HepG2 (cell line): Measurements from ENCODE around the gene CHCHD3. TPM values are rescaled to one million over a fixed set of nuclear protein-coding genes. Genes with fewer than 3 reads are reported as not detected.

Source experiments
- ATAC-seq: fragments of 200-7000 bp; cut with Tn5 transposase; 3 replicates; pipeline ENCODE4 v1.9.1; 2020; ENCODE audit warnings: mild to moderate bottlenecking, moderate library complexity
- BruUV-seq: library from RNA; stranded (reverse); fragments of 400-500 nt; replicated peaks from 2 replicates; lab custom pipeline; 2021; lab: Mats Ljungman, UMichigan
- CTCF ChIA-PET: fragments of 300-600 bp; formaldehyde crosslinking; extraction: SDS; loops from one replicate; lab custom pipeline; 2021; ENCODE audit warnings: low total read pairs, inconsistent platforms, low intra/inter-chr PET ratio; lab: Yijun Ruan, JAX
- POLR2A ChIA-PET: fragments of 350-600 bp; sonication (Branson Sonifier 250); formaldehyde crosslinking; loops from one replicate; lab custom pipeline; 2020; ENCODE audit warnings: antibody characterized with exemption, inconsistent platforms; lab: Yijun Ruan, JAX
- DNase-seq: peaks from one replicate; pipeline ENCODE4 v3.0.0-alpha.2; 2015; ENCODE audit warnings: low spot score
- FAIRE-seq: peaks from 3 replicates; lab custom pipeline; 2011; peaks lifted over from hg19 to GRCh38; lab: Jason Lieb, UNC
- H2AFZ ChIP-seq: one replicate; pipeline ENCODE4 v1.6.1; 2011; ENCODE audit warnings: low read length, inconsistent platforms
- H3K27ac ChIP-seq: fragments of 300-600 bp; 3 replicates; pipeline ENCODE4 v1.8.0; 2011; ENCODE audit warnings: mixed run types, mild to moderate bottlenecking, mixed read lengths, low read length, inconsistent platforms; ENCODE audit not compliant: insufficient read depth; ENCODE audit errors: extremely low read length
- H3K27me3 ChIP-seq, 2 experiments: fragments of 200-600 bp in 1 of 2; 2 replicates in 1 of 2; 3 replicates in 1 of 2; pipeline versions ENCODE4 v1.6.0 to v1.8.0; 2011; ENCODE audit warnings: low read length in 2 of 2, mild to moderate bottlenecking in 2 of 2, moderate library complexity in 2 of 2, inconsistent platforms in 1 of 2; ENCODE audit not compliant: insufficient read depth in 2 of 2, control insufficient read depth in 1 of 2
- H3K36me3 ChIP-seq, 2 experiments: fragments of 200-600 bp in 1 of 2; replicated peaks in 1 of 2; 2 replicates in 1 of 2; 3 replicates in 1 of 2; pipeline versions ENCODE4 v1.5.1 to v1.8.0; 2011; ENCODE audit warnings: low read length in 2 of 2, inconsistent platforms in 1 of 2; ENCODE audit not compliant: insufficient read depth in 2 of 2, control insufficient read depth in 1 of 2
- H3K4me1 ChIP-seq: 2 replicates; pipeline ENCODE4 v1.5.1; 2012; ENCODE audit warnings: low read length, inconsistent platforms; ENCODE audit not compliant: insufficient read depth
- H3K4me2 ChIP-seq: 2 replicates; pipeline ENCODE4 v1.6.0; 2011; ENCODE audit warnings: low read depth, low read length, inconsistent platforms
- H3K4me3 ChIP-seq, 3 experiments: fragments of 200-600 bp in 1 of 3; sonication (generic), shearing (Covaris generic) in 1 of 3; replicated peaks in 1 of 3; 2 replicates each; pipeline ENCODE4 v1.5.1; 2011 to 2016; ENCODE audit warnings: low read length in 3 of 3, inconsistent platforms in 2 of 3, low read depth in 2 of 3, mild to moderate bottlenecking in 2 of 3, control low read depth in 1 of 3, mixed read lengths in 1 of 3; ENCODE audit not compliant: insufficient read depth in 1 of 3
- H3K79me2 ChIP-seq: one replicate; pipeline ENCODE4 v1.6.1; 2011; ENCODE audit warnings: low read length, inconsistent platforms; ENCODE audit not compliant: insufficient read depth
- H3K9ac ChIP-seq: 2 replicates; pipeline ENCODE4 v1.6.0; 2011; ENCODE audit warnings: mild to moderate bottlenecking, low read depth, low read length, inconsistent platforms; ENCODE audit not compliant: insufficient read depth
- H3K9me3 ChIP-seq: 2 replicates; pipeline ENCODE4 v1.5.1; 2012; ENCODE audit warnings: mild to moderate bottlenecking, low read length
- H4K20me1 ChIP-seq: 2 replicates; pipeline ENCODE4 v1.6.0; 2011; ENCODE audit warnings: inconsistent platforms, mild to moderate bottlenecking, low read length, moderate library complexity; ENCODE audit not compliant: insufficient read depth
- AHR ChIP-seq: IDR thresholded peaks from 2 replicates; pipeline ENCODE4 v1.6.1; 2018; ENCODE audit warnings: missing genetic modification reagents, missing compliant biosample characterization
- KAT2B ChIP-seq: fragments of 150-350 bp; IDR thresholded peaks from 2 replicates; pipeline ENCODE4 v1.6.1; 2014; ENCODE audit warnings: low read depth, low read length, borderline replicate concordance
- TMF1 ChIP-seq: sonication (generic); formaldehyde crosslinking; IDR thresholded peaks from 2 replicates; pipeline ENCODE4 v1.8.1; 2022; ENCODE audit warnings: low read depth, missing genetic modification reagents
- ZFP82 ChIP-seq: sonication (generic); formaldehyde crosslinking; IDR thresholded peaks from 2 replicates; pipeline ENCODE4 v1.5.1; 2020; ENCODE audit warnings: mild to moderate bottlenecking, missing genetic modification reagents, borderline replicate concordance
- ZNF451 ChIP-seq: sonication (generic); formaldehyde crosslinking; IDR thresholded peaks from 2 replicates; pipeline ENCODE4 v1.5.0; 2020; ENCODE audit warnings: mild to moderate bottlenecking, missing genetic modification reagents
- ZNF878 ChIP-seq: sonication (generic); formaldehyde crosslinking; IDR thresholded peaks from 2 replicates; pipeline ENCODE4 v1.8.1; 2023; ENCODE audit warnings: mild to moderate bottlenecking, missing genetic modification reagents, moderate library complexity
- WGBS: methylation state at CpG from one replicate; pipeline ENCODE4 v1.1.6; 2017; ENCODE audit warnings: low lambda C conversion rate; 5-methylcytosine and 5-hydroxymethylcytosine counted together
- in situ Hi-C: cut with HindIII; loops from 2 replicates; pipeline ENCODE4 v1.10.0; 2017; ENCODE audit warnings: low pct_unique_long_range_greater_than_20kb; ENCODE audit not compliant: extremely low pct_ligation_motif_present
- intact Hi-C: fragments of 100-400 bp; cut with micrococcal nuclease; formaldehyde crosslinking; loops from one replicate; pipeline ENCODE4 v1.10.0; 2022; ENCODE audit not compliant: unreplicated experiment
- polyA plus RNA-seq, 8 experiments: library from polyadenylated mRNA; depleted of rRNA in 3 of 8; stranded (reverse) in 7 of 8; unstranded in 1 of 8; fragments of >200 nt; fragmentation: Illumina TruSeq in 4 of 8; extraction: Trizol in 4 of 8; gene quantifications; 2 replicates each; pipeline versions ENCODE4 v1.2.1 to v1.2.3, GENCODE V29; 2011 to 2016; ENCODE audit warnings: low read depth in 4 of 8, missing spikeins in 1 of 8, mixed read lengths in 1 of 8; ENCODE audit not compliant: insufficient read depth in 1 of 8
- total RNA-seq, 5 experiments: library from RNA; depleted of rRNA; stranded (reverse); fragments of >200 nt; fragmentation: Illumina TruSeq; extraction: Trizol; gene quantifications; 2 replicates each; pipeline ENCODE4 v1.2.3, GENCODE V29; 2016; ENCODE audit warnings: low read depth in 1 of 5
- TF ChIP-seq, protein P1 (sequence below): sonication (generic); formaldehyde crosslinking; IDR thresholded peaks from 2 replicates; pipeline ENCODE4 v1.4.0; 2020; ENCODE audit warnings: mild to moderate bottlenecking, missing genetic modification reagents
- TF ChIP-seq, protein P2 (sequence below): sonication (generic); formaldehyde crosslinking; conservative IDR thresholded peaks from 2 replicates; pipeline ENCODE4 v1.8.1; 2023; ENCODE audit warnings: missing genetic modification reagents
- TF ChIP-seq, protein P3 (sequence below): sonication (generic); formaldehyde crosslinking; IDR thresholded peaks from 2 replicates; pipeline ENCODE4 v1.5.1; 2020; ENCODE audit warnings: missing genetic modification reagents, mild to moderate bottlenecking, borderline replicate concordance

Gene CHCHD3
- total and polyA plus RNA-seq, 2 of the 13 experiments (the other 11 are each of a cell fraction or from before 2014, with no cell fraction given) = 32.7 to 86.8 TPM

DNA sequence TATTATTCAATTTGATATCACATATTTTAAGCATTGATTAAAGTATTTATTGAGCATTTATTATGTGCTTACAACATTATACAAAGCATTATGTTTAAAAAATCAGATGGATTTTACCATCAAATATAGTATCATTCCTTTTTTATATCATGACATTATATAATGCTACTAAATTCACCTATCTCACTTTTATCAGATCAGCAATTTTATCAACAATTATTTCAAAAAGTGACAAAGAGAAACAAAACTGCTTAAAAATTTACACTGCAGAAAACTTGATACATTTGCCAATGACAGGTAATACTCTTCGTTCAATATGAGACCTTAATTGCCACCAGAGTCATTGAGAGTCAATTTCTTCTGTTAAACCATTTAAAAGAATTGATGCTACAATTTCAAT is 82.0 kb downstream of the CHCHD3 start:
- no peak overlapping the region for H2AFZ ChIP-seq
- in situ Hi-C loops (no loop called here), intact Hi-C loops (no loop called here)
- ChIA-PET POLR2A (no interaction called here), CTCF (no interaction called here)
- 96% methylated on average over 1 of the region's 1 CpG for WGBS
- no peak overlapping the region for H3K9ac ChIP-seq
- no peaks in the 10 kb centered on the region for H3K9me3 ChIP-seq
- no peaks in the 10 kb centered on the region for H4K20me1 ChIP-seq
- peaks cover 10% of the 10 kb centered on the region for H3K4me1 ChIP-seq
- H3K79me2 ChIP-seq = peaks cover 3% of the 10 kb centered on the region
- no peaks in the 10 kb centered on the region for H3K27me3 ChIP-seq
- H3K4me3 ChIP-seq = no peak overlapping the region
- TF ChIP-seq, protein P1, sequence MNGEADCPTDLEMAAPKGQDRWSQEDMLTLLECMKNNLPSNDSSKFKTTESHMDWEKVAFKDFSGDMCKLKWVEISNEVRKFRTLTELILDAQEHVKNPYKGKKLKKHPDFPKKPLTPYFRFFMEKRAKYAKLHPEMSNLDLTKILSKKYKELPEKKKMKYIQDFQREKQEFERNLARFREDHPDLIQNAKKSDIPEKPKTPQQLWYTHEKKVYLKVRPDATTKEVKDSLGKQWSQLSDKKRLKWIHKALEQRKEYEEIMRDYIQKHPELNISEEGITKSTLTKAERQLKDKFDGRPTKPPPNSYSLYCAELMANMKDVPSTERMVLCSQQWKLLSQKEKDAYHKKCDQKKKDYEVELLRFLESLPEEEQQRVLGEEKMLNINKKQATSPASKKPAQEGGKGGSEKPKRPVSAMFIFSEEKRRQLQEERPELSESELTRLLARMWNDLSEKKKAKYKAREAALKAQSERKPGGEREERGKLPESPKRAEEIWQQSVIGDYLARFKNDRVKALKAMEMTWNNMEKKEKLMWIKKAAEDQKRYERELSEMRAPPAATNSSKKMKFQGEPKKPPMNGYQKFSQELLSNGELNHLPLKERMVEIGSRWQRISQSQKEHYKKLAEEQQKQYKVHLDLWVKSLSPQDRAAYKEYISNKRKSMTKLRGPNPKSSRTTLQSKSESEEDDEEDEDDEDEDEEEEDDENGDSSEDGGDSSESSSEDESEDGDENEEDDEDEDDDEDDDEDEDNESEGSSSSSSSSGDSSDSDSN (CRISPR knock-in tag) = no peak
- TF ChIP-seq AHR (CRISPR knock-in tag) (no peak), KAT2B (no peak), ZNF451 (CRISPR knock-in tag) (no peak), ZNF878 (CRISPR knock-in tag) (no peak), ZFP82 (no peak), TMF1 (CRISPR knock-in tag) (no peak)
- TF ChIP-seq, protein P2, sequence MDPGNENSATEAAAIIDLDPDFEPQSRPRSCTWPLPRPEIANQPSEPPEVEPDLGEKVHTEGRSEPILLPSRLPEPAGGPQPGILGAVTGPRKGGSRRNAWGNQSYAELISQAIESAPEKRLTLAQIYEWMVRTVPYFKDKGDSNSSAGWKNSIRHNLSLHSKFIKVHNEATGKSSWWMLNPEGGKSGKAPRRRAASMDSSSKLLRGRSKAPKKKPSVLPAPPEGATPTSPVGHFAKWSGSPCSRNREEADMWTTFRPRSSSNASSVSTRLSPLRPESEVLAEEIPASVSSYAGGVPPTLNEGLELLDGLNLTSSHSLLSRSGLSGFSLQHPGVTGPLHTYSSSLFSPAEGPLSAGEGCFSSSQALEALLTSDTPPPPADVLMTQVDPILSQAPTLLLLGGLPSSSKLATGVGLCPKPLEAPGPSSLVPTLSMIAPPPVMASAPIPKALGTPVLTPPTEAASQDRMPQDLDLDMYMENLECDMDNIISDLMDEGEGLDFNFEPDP (CRISPR knock-in tag) = no peak
- TF ChIP-seq, protein P3, sequence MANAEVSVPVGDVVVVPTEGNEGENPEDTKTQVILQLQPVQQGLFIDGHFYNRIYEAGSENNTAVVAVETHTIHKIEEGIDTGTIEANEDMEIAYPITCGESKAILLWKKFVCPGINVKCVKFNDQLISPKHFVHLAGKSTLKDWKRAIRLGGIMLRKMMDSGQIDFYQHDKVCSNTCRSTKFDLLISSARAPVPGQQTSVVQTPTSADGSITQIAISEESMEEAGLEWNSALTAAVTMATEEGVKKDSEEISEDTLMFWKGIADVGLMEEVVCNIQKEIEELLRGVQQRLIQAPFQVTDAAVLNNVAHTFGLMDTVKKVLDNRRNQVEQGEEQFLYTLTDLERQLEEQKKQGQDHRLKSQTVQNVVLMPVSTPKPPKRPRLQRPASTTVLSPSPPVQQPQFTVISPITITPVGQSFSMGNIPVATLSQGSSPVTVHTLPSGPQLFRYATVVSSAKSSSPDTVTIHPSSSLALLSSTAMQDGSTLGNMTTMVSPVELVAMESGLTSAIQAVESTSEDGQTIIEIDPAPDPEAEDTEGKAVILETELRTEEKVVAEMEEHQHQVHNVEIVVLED (CRISPR knock-in tag) = no peak
- H3K4me2 ChIP-seq = no peak overlapping the region
- FAIRE-seq = no peak
- H3K36me3 ChIP-seq = no peaks in the 10 kb centered on the region
- BruUV-seq = no TSS peak
- no peak for DNase-seq
- H3K27ac ChIP-seq = no peak overlapping the region
- no peak for ATAC-seq
